Neural cell (in vitro differentiated cells): ENCODE data around the gene CCL26.

Experiments used
- CTCF ChIP-seq: fragments of 450-650 bp; IDR thresholded peaks from 2 replicates; pipeline ENCODE4 v1.5.1; 2014; ENCODE audit warnings: antibody characterized with exemption, mild to moderate bottlenecking, moderate library complexity; ENCODE audit not compliant: poor library complexity, severe bottlenecking
- EZH2 ChIP-seq: fragments of 200-600, 300-800 bp; shearing (Covaris generic), sonication (generic); IDR thresholded peaks from 2 replicates; pipeline ENCODE4 v1.6.1; 2014; ENCODE audit warnings: antibody characterized with exemption, low read length, borderline replicate concordance, mild to moderate bottlenecking; ENCODE audit not compliant: insufficient read depth, poor library complexity, severe bottlenecking
- POLR2AphosphoS5 ChIP-seq: IDR thresholded peaks from 2 replicates; pipeline ENCODE4 v1.6.1; 2012

DNA sequence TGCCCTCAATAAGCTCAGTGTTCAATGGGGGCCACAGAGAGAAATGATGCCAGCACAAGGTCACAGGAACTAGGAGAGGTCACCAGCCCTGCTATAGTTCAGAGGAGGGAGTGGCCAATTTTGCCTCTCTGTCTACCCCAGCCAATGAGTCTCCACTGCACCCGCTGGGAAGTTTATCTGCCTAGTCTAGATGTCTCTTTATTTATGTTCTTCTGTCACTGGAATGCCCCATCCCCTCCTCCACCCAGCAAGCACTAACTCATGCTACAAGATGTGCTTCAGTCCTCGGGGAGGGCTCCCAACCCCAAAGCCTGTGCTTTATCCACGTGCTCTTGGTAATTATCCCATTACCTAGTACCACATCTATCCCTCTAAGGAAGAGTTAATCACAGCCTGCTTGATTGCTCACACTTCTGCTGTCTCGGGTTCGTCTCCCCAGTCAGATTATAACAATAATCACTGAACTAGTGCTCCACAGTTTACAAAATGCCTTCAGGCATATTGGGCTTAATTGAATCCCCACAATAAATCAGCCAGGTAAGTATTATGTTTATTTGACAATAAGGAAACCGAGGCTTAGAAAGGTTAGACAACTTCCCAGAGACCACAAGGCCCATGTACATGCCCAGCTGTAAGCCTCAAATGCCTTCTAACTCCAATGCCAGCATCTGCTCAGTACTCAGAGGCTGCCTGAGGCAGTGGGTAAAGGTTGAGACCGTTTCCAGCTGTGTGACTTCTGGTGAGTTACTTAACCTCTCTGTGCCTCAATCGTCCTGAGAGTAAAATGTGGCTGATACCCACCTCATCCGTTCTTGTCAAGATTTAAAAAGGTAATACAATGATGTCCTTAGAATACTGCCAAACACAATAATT lies 37.2 kb downstream of the CCL26 start:
- TF ChIP-seq POLR2AphosphoS5 (no peak), CTCF (no peak), EZH2 (no peak)
